ENCODE data around the gene WAC. TPM values are rescaled to one million over a fixed set of nuclear protein-coding genes. Genes with fewer than 3 reads are reported as not detected.

The WAC gene
- total and polyA plus RNA-seq, 2 of the 13 experiments (the other 11 are each of a cell fraction or from before 2014, with no cell fraction given), result 69.1 to 96.2 TPM

DNA sequence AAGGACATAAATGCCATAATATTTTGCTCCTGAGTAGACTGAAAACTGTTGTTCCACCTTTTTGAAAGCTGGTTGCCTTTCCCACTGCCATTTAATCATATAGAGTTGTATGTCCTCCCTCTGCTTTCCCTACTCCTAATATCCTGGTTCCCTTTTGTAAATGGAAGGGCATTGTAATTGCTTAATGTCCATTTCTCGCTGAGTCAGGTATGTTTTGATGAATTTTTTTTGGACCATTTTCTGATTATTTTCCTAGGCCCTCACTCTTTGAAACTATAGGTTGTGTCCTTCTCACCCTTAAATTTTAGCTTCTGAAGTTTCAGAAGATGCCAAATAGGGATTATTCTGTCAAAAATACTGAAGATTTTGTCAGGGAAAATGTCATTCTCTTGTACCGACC lies 45.5 kb downstream of the WAC start:
- in situ Hi-C loops (cut with HindIII; ENCODE audit: extremely low pct_ligation_motif_present, low pct_unique_long_range_greater_than_20kb) (no loop called here), intact Hi-C loops (cut with micrococcal nuclease; ENCODE audit: unreplicated experiment) (no loop called here)
- H3K27ac ChIP-seq (ENCODE audit: extremely low read length, insufficient read depth, low read length), result no peak overlapping the region
- no peak overlapping the region for H3K4me3 ChIP-seq (replicated peaks in 1 of 3; ENCODE audit: insufficient read depth in 1 of 3, low read depth in 2 of 3, low read length in 3 of 3)
- no TSS peak for BruUV-seq (replicated peaks)
- H4K20me1 ChIP-seq (ENCODE audit: insufficient read depth, low read length), result peaks cover 61% of the 10 kb centered on the region
- peaks cover 4 to 70% of the 10 kb centered on the region in 2 experiments for H3K36me3 ChIP-seq (replicated peaks in 1 of 2; ENCODE audit: control insufficient read depth in 1 of 2, insufficient read depth in 2 of 2, low read length in 2 of 2)
- peaks cover 15% of the 10 kb centered on the region for H3K4me1 ChIP-seq (ENCODE audit: insufficient read depth, low read length)
- no peak for ATAC-seq
- no peaks in the 10 kb centered on the region for H3K27me3 ChIP-seq (ENCODE audit: control insufficient read depth in 1 of 2, insufficient read depth in 2 of 2, low read length in 2 of 2)
- WGBS (ENCODE audit: low lambda C conversion rate), result 96% methylated on average over 2 of the region's 2 CpGs
- TF ChIP-seq MAFF (IDR thresholded peaks at IDR 0.05; ENCODE audit: low read depth, low read length), result peak; percentile 54; the same call in 1 of the 2 replicates
- TF ChIP-seq MAFK (conservative IDR thresholded peaks at IDR 0.05 in 1 of 2, IDR thresholded peaks at IDR 0.05 in 1 of 2; ENCODE audit: low read length in 2 of 2), result peak; percentile 42 to 74; a peak in 3 of 4 replicates
- no peak for TF ChIP-seq RXRB (CRISPR knock-in tag; IDR thresholded peaks at IDR 0.05; ENCODE audit: borderline replicate concordance)
- no peaks in the 10 kb centered on the region for H3K9me3 ChIP-seq (ENCODE audit: low read length)
- POLR2A ChIA-PET, result no interaction called here
- DNase-seq (ENCODE audit: low spot score), result no peak
- no peak overlapping the region for H2AFZ ChIP-seq (ENCODE audit: low read length)
- FAIRE-seq, result no peak
- no peak overlapping the region for H3K9ac ChIP-seq (ENCODE audit: insufficient read depth, low read depth, low read length)
- no peak overlapping the region for H3K4me2 ChIP-seq (ENCODE audit: low read depth, low read length)
- peaks cover 99% of the 10 kb centered on the region for H3K79me2 ChIP-seq (ENCODE audit: insufficient read depth, low read length)
- CTCF ChIA-PET (ENCODE audit: low intra/inter-chr PET ratio, low total read pairs), result no interaction called here

DNA sequence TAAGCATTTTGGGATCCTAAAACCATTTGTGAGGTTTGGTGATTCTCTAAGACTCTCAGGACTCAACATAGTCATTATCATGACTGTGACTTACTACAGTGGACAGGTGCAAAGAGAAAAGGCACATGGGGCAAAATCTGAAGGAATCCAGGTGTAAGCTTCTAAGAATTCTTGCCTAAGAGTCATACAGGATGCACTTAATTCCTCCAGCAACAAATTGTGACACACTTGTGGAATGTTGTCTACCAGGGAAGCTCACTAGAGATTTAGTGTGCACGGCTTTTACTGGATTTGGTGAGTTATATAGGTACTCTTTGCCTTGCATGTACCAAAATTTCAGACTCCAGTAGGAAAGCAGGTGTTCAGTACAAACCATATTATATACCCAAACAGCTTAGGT lies 47.9 kb downstream of the WAC start:
- intact Hi-C loops (cut with micrococcal nuclease; ENCODE audit: unreplicated experiment), result no loop called here
- peaks cover 85% of the 10 kb centered on the region for H3K79me2 ChIP-seq (ENCODE audit: insufficient read depth, low read length)
- H3K27ac ChIP-seq (ENCODE audit: extremely low read length, insufficient read depth, low read length), result no peak overlapping the region
- no peak for FAIRE-seq
- H3K27me3 ChIP-seq (ENCODE audit: control insufficient read depth in 1 of 2, insufficient read depth in 2 of 2, low read length in 2 of 2), result no peaks in the 10 kb centered on the region
- H4K20me1 ChIP-seq (ENCODE audit: insufficient read depth, low read length), result peaks cover 44% of the 10 kb centered on the region
- no peak overlapping the region for H3K4me3 ChIP-seq (replicated peaks in 1 of 3; ENCODE audit: insufficient read depth in 1 of 3, low read depth in 2 of 3, low read length in 3 of 3)
- no TSS peak for BruUV-seq (replicated peaks)
- in situ Hi-C loops (cut with HindIII; ENCODE audit: extremely low pct_ligation_motif_present, low pct_unique_long_range_greater_than_20kb), result no loop called here
- TF ChIP-seq ZNF326 (CRISPR knock-in tag; IDR thresholded peaks at IDR 0.05; ENCODE audit: borderline replicate concordance), result no peak
- TF ChIP-seq MAFK (conservative IDR thresholded peaks at IDR 0.05 in 1 of 2, IDR thresholded peaks at IDR 0.05 in 1 of 2; ENCODE audit: low read length in 2 of 2), result no peak
- TF ChIP-seq, protein P1, sequence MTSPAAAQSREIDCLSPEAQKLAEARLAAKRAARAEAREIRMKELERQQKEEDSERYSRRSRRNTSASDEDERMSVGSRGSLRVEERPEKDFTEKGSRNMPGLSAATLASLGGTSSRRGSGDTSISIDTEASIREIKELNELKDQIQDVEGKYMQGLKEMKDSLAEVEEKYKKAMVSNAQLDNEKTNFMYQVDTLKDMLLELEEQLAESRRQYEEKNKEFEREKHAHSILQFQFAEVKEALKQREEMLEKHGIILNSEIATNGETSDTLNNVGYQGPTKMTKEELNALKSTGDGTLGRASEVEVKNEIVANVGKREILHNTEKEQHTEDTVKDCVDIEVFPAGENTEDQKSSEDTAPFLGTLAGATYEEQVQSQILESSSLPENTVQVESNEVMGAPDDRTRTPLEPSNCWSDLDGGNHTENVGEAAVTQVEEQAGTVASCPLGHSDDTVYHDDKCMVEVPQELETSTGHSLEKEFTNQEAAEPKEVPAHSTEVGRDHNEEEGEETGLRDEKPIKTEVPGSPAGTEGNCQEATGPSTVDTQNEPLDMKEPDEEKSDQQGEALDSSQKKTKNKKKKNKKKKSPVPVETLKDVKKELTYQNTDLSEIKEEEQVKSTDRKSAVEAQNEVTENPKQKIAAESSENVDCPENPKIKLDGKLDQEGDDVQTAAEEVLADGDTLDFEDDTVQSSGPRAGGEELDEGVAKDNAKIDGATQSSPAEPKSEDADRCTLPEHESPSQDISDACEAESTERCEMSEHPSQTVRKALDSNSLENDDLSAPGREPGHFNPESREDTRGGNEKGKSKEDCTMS (CRISPR knock-in tag; conservative IDR thresholded peaks at IDR 0.05), result no peak
- no peak for TF ChIP-seq FOXJ3 (CRISPR knock-in tag; IDR thresholded peaks at IDR 0.05; ENCODE audit: borderline replicate concordance)
- no peak for TF ChIP-seq CBX1 (IDR thresholded peaks at IDR 0.05; ENCODE audit: low read depth)
- no peak for TF ChIP-seq ZIK1 (CRISPR knock-in tag; IDR thresholded peaks at IDR 0.05; ENCODE audit: borderline replicate concordance, low read depth)
- TF ChIP-seq, protein P2, sequence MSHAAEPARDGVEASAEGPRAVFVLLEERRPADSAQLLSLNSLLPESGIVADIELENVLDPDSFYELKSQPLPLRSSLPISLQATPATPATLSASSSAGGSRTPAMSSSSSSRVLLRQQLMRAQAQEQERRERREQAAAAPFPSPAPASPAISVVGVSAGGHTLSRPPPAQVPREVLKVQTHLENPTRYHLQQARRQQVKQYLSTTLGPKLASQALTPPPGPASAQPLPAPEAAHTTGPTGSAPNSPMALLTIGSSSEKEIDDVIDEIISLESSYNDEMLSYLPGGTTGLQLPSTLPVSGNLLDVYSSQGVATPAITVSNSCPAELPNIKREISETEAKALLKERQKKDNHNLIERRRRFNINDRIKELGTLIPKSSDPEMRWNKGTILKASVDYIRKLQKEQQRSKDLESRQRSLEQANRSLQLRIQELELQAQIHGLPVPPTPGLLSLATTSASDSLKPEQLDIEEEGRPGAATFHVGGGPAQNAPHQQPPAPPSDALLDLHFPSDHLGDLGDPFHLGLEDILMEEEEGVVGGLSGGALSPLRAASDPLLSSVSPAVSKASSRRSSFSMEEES (CRISPR knock-in tag; IDR thresholded peaks at IDR 0.05), result no peak
- no peak for TF ChIP-seq CERS6 (CRISPR knock-in tag; IDR thresholded peaks at IDR 0.05)
- no peak for TF ChIP-seq ZNF563 (CRISPR knock-in tag; IDR thresholded peaks at IDR 0.05)
- TF ChIP-seq ZNF451 (CRISPR knock-in tag; IDR thresholded peaks at IDR 0.05), result no peak
- TF ChIP-seq FOXC1 (CRISPR knock-in tag; IDR thresholded peaks at IDR 0.05; ENCODE audit: borderline replicate concordance), result no peak
- TF ChIP-seq SNAPC2 (CRISPR knock-in tag; IDR thresholded peaks at IDR 0.05), result no peak
- H3K4me1 ChIP-seq (ENCODE audit: insufficient read depth, low read length), result peaks cover 15% of the 10 kb centered on the region
- DNase-seq (ENCODE audit: low spot score), result no peak
- no peak overlapping the region for H3K4me2 ChIP-seq (ENCODE audit: low read depth, low read length)
- no peak overlapping the region for H2AFZ ChIP-seq (ENCODE audit: low read length)
- CTCF ChIA-PET (ENCODE audit: low intra/inter-chr PET ratio, low total read pairs), result no interaction called here
- H3K9ac ChIP-seq (ENCODE audit: insufficient read depth, low read depth, low read length), result no peak overlapping the region
- 100% methylated on average over 1 of the region's 1 CpG for WGBS (ENCODE audit: low lambda C conversion rate)
- H3K9me3 ChIP-seq (ENCODE audit: low read length), result no peaks in the 10 kb centered on the region
- POLR2A ChIA-PET, result no interaction called here
- no peak for ATAC-seq
- peaks cover 10 to 70% of the 10 kb centered on the region in 2 experiments for H3K36me3 ChIP-seq (replicated peaks in 1 of 2; ENCODE audit: control insufficient read depth in 1 of 2, insufficient read depth in 2 of 2, low read length in 2 of 2)
